Ecto neural progenitor cell (in vitro differentiated cells): Measurements from ENCODE around the gene CA5A.

Experiments
- DNase-seq: peaks from one replicate; pipeline ENCODE4 v3.0.0-alpha.2; 2018; ENCODE audit warnings: low spot score

The CA5A gene

GRCh38 chr16:87963400-87963799, 27.1 kb upstream of the CA5A start:
- DNase-seq = no peak

- DNase-seq = no peak
These were observed 25.3 kb upstream of the CA5A start for GRCh38 chr16:87961623-87962022.

GRCh38 chr16:87960852-87961251, 24.5 kb upstream of the CA5A start:
- no peak for DNase-seq

DNA sequence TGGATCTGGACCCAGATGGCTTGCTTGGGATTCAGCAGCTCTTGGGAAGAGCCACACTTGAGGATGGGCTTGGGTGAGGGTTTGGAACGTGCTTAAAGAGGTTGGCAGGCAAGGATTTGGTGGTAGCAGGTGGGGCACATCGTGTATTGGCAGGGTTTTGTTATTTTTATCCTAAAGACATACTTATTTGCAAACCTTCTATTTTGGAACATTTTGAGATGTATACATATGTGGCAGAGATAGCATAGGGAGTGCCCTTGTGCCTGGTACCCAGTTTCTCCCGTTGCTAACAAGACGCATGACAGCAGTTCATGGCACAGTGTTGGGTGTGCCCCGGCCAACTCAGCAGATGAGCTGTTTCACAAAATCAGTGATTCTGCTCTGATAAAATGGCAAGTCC, 24.0 kb upstream of the CA5A start:
- no peak for DNase-seq

- no peak for DNase-seq
These were observed 23.2 kb upstream of the CA5A start for GRCh38 chr16:87959391-87959990.

DNA sequence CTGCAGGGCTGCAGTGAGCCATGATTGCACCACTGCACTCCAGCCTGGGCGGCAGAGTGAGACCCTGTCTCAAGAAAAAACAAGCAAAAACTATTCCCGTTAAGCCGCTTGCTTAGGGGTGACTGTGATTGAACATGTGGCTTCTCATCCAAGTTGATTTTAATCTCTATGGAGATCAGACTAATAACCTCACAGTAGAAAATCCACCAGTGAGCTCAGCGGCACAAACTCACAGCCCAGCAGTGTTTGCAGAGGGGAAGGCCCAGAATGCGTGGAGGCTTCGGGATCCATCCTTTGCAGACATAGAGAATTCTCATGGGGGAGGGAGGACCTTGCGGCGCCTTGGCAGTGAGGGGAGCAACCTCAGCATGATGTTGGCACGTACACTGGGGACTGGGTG, 22.3 kb upstream of the CA5A start:
- no peak for DNase-seq

DNA sequence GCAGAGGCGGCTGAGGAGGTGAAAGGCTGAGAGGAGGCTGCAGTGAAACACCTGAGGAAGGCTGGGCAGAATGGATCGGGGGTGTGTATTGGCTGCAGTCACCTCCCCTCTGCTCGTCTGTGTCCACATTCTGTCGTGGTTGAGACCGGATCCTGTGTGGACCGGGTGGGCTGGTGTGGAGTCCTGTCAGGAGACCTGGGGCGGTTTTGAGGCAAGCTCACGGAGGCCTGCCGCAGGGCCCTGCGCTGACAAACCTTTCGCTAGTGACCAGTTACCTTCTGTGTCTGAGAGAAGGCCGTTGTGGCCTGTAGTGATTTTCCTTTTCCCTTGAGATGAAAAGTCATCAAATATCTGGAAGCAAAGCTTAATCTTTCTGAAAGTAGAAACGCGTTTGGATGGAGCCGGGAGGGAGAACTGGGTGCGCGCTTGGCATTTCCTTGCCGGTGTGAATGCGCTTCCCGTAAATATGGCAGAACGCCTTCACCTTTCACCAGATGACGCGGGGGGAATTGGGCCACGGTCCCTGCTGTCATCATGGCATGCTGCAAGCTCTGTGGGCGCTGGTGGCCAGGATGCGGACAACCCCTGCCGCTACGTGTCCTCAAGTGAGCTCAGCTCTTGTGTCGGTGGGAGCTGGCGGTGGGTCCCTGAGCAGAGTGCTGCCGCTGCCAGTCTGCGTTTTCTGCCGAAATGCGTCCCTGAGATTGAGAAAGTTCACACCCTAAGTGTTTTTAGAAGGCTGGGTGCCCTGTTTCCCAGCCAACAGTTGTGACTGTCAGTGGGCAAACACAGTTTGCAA, 21.2 kb upstream of the CA5A start:
- no peak for DNase-seq

DNA sequence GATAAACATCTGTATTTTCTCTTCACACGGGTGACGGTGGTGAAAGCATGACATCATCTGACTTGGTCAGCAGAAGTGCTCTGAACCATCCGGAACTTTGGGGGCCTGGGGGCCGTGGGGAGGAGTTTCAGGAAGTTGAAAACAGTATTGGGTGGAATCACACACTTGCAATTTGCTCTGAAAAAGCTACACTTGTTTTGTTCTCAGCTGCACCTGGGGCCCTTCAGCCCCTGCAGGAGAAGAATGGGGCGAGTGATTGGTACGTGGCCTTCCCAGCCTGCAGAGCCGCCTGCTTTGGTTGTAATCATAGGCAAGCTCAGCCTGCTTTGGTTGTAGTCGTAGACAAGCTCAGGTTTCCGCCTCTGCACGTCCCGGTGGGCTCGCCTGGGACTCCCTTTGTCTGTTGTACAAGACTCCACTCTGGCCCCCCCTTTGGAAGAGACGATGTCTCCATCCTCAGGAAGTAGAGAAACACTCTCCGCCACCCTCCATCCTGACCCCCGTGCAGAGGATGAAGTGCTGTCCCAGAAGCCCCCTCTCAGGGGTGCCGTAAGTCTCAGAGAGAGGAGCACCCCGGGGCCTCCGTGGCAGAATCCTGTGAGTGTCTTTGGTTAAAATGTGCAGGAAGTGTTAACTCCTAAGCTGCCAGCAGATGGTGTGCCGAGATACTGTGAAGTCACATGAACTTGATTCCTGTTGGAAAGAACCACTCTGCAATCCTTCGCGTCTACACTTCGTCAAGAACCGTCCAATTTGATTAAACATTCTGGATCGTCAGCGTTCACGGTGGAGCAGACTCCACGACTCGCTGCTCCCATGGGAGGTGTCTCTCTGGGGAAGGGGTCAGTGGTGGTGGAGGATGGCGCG, 20.3 kb upstream of the CA5A start:
- no peak for DNase-seq

DNA sequence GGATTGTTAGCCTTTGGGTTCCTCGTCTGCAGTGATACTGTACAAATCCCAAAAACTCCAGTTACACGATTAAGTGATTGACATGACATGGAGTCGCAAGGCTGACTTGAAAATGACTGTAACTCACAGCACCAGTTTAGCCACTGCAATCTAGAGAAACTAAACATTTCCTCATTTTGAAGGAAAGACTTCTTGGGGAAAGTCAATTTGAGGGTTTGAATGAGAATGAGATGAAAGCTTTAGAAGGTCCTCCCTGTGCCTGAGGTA, 19.7 kb upstream of the CA5A start:
- DNase-seq = no peak

- DNase-seq = no peak
These were observed 19.2 kb upstream of the CA5A start for GRCh38 chr16:87955302-87956097.

DNA sequence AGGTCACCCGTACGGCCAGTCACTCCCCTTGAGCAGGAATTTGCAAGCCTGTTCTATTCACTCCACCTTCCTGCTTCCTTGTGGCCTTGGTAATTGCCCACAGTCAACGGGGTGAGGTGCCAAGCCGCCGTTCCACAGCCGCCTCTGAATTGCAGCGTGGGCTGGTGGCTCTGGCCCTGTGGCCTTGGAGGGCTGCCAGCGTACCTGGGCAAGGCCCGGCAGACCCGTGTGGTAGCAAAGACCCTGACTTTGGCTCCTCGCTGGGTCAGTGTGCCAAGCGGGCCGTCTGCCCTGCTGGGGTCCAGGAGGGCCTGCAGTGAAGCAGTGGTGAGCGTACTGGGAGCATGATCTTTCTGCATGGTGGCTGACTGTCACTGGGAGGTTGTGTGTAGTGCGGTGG, 18.5 kb upstream of the CA5A start:
- no peak for DNase-seq

- no peak for DNase-seq
These were observed 18.0 kb upstream of the CA5A start for GRCh38 chr16:87954361-87954760.

DNA sequence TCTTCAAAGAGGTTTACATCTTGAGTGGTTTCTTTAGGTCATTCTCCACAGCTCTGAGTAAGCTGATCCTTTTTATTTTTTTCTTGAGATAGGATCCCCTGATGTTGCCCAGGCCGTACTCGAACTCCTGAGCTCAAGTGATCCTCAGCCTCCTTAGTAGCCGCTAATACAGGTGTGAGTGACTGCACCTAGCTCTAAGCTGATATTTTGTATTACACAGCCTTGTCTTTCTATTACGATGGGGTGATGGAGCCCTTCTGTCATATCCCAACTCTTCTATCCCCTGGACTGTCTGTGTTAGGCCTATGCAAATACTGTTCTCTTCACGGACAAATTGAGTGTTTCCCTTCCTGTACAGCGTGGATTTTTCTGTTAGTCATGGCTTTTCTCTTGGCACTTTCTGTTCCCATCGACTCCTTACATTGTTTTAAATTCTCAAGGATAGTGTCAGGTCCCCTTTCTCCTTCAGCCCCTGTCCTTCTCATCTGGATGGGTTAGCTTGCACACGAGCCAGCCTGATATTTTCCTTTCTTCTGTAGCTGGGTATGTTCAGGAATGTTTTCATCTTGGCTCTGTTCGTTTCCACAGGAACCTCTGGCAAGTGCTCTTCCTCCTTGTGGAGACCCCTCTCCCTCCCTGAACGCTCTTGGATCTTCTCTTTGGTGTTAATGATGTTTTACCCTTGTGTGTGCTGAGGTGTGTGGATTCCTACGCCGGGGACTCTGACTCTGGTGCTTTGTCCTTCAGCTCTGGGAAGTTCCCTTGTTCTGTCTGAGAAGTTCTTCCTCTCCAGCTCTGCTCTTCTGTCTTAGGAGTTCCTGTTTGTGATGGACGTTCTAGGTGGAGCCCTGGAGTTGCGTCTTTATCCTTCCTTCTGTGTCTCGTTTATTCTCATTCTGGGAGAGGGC, 17.2 kb upstream of the CA5A start:
- DNase-seq = no peak

GRCh38 chr16:87952751-87953150, 16.4 kb upstream of the CA5A start:
- no peak for DNase-seq

DNA sequence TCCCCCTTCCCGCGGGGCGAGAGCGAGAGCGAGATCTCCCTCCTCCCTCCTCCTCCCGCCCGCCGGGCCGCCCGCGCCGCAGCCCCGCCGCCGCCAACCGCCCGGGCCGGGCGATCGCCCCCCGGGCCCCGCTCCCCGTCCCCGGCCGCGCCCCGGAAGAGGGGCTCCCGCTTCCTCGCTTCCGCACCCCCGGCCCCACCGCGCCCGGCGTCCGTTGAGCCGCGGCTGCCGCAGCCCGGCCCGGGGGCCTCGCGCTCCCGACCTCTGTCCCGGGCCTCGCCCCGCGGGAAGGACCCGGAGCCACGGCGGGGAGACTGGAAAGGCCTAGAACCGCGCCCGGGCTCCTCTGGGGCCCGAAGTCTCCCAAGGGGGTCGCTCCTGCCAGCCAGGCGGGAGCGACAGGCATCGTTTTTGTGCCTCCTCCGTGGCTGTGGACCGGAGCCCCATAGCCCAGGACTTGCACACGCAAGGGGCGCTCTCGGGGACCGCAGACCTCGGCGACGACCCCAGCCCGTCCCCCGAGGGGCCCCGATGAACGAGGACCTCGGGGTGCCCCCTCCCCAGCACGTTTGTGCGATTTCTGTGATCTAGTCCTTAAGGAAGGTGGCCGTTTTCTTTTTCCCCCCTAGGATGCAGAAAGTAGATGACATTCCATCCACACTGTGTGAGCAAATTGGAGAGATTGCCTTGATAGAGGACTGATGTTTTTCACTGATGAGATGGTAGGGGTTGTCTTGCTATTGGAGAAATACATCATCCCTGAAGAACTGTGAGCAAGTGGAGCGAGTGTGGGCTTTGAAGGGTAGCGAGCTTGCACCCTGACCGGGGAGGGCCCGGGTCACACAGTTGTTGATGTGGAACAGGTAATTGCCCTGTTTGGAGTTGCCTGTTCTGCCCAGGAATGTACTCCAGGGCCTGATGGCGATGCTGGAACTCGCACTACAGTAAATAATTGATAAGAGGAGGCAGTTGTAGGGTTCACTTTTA, 15.5 kb upstream of the CA5A start:
- no peak for DNase-seq

- DNase-seq = peak; percentile 96
These were observed 14.6 kb upstream of the CA5A start, which contains the start of gene BANP for GRCh38 chr16:87950765-87951551. Gene BANP, plus strand, starts transcription at chr16:87951434. Its CDS starts 23,682 bp downstream, at chr16:87975116.

- DNase-seq = no peak
These were observed 12.9 kb upstream of the CA5A start for GRCh38 chr16:87949071-87949744.

- no peak for DNase-seq
These were observed 12.4 kb upstream of the CA5A start for GRCh38 chr16:87948735-87949070.

DNA sequence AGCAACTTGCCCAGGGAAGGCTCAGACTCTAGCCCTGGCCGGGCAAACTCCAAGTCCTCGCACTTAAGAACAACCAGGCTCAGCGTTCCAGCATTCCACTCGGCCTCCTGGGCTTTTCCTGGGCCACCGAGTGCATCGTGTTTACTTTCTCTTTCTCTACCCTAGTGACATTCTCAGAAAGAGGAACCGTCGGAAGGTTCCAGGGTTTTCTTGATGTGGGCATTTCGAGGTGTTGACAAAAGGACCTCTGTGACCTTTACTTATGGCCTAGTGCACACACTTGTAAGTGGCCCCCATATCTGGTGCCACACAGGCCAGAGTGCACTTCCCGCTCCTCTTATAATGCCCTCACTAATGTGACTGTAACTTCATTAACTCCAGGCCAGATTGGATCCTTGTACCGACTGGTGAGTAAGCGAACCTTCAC, 11.8 kb upstream of the CA5A start:
- no peak for DNase-seq
